ENCODE results near the gene LHX8. TPM values are rescaled to one million over a fixed set of nuclear protein-coding genes. Genes with fewer than 3 reads are reported as not detected.
A peak's percentile ranks its signal among the peaks of the same experiment; 100 is the strongest.
"Not testable (repeated sequence)": the region's sequence is repeated elsewhere in the genome, so short reads cannot be mapped to it uniquely, and the experiment has no call there.

LHX8 gene
- total RNA-seq: under 1 TPM in 3 of 8 experiments, not detected in 5; 0.14 to 0.52 (median 0.17) TPM

DNA sequence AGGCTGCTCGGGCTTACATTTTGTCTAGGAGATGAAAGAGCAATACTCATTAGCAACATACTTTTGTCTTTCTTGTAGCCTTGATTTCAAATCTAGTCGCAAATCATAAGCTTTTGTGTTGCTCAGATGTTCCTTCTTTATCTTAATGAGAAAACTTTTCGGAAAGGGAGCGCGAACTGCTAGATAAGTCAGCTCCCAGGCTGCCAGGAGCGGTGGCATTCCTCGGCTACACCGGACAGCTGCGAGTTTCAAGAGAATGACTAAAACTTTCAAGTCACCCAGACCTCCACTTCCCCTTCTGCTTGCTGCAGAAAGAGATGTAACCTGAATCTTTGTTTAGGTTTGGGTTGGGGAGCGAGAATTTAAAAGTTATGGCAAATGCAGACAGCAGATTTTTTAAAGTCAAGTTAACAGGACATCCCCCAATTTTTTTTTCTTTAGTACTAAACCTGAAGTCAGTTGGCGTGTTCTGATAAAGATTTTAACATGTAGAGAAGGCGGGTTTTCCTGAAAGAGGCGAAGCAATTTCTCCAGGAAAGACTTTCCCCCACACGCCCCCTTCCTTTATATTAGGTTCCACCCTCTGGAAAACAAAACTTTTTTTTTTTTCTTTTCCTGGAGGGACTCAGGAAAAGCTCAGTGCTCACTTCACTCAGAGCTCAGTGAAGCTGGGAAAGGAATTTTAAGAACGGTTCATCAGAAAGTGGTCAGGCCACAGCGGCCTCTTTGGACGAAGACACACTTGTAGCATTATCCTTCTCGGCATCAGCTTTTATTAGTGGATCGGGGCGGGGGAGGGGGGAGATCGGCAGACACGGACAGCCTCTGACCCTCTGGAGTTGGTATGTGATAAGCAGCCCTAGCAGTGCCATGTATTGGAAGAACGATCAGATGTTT is at the start of gene LHX8:
TSS of gene LHX8 (plus strand) at position 639 of the 897 bp plus-strand sequence. CDS start 2,227 bp downstream, outside the sequence.
- 2 to 60% (median 8%) methylated on average over 6 to 22 of the region's 23 CpGs for WGBS, 10 experiments
- ATAC-seq (replicated peaks in 6 of 8): no peak
- Histone ChIP-seq H3K4me3 (no peak within 1 kb of the TSS), H3K4me1 (replicated peaks in 1 of 2) (peaks cover 7 to 24% of the 10 kb centered on the region in 2 donors), H3K27ac (no peak within 1 kb of the TSS)
- in situ Hi-C loops (cut with MboI; ENCODE audit: low pct_unique_long_range_greater_than_20kb in 2 of 9, low sequenced_read_pairs in 9 of 9, unreplicated experiment in 9 of 9): no loop called here

DNA sequence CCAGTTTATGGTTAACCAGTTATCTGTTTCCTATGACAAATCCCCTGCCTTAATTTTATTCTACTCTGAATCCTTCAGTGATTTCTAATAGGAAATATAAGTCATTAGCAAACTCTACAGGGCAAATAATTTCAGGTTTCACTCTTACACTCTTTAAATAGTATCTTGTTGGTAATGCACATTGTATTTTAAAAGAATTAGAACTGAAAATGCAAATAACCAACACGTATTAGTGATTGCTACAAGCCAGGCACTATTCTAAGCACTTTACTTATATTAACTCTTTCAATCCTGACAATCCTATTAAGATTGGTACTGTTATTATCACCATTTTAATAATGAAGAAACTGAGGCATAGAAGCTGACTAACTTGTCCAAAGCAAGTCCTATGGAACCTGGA is 48.3 kb upstream of the LHX8 start:
- Histone ChIP-seq H3K27ac (no peak overlapping the region), H3K4me1 (replicated peaks in 1 of 2) (peaks cover 0 to 14% of the 10 kb centered on the region in 2 donors), H3K4me3 (no peak overlapping the region)
- in situ Hi-C loops (cut with MboI; ENCODE audit: low pct_unique_long_range_greater_than_20kb in 2 of 9, low sequenced_read_pairs in 9 of 9, unreplicated experiment in 9 of 9): no loop called here
- WGBS, 10 experiments: 0 to 100% (median 73%) methylated on average over 1 of the region's 1 CpG; no CpG with 5 or more reads in 2 of the 10 experiments
- no peak for ATAC-seq (replicated peaks in 6 of 8)

DNA sequence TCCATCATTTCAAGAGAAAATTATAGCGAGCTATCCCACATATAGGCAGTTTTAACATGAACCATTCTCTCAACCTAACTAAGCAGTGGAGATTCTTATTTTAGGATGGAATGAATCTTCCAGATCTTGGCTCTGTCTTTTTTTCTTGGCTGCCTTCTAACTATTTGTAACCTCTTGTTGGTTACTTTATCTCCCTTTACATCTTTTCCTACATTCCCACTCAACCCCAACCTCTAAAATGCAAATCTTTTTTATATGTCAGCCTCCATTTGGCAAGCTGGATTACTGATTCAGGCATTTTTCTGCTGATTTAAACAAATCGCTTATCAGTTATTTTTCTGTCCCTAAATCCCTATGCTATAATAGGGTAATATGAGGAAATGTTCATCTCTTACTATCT is 46.9 kb upstream of the LHX8 start:
- Histone ChIP-seq H3K4me1 (replicated peaks in 1 of 2) (peaks cover 0 to 14% of the 10 kb centered on the region in 2 donors), H3K4me3 (no peak overlapping the region), H3K27ac (no peak overlapping the region)
- in situ Hi-C loops (cut with MboI; ENCODE audit: low pct_unique_long_range_greater_than_20kb in 2 of 9, low sequenced_read_pairs in 9 of 9, unreplicated experiment in 9 of 9): no loop called here
- ATAC-seq (replicated peaks in 6 of 8): no peak
- 0 to 100% (median 77%) methylated on average over 1 to 2 of the region's 2 CpGs for WGBS, 10 experiments

DNA sequence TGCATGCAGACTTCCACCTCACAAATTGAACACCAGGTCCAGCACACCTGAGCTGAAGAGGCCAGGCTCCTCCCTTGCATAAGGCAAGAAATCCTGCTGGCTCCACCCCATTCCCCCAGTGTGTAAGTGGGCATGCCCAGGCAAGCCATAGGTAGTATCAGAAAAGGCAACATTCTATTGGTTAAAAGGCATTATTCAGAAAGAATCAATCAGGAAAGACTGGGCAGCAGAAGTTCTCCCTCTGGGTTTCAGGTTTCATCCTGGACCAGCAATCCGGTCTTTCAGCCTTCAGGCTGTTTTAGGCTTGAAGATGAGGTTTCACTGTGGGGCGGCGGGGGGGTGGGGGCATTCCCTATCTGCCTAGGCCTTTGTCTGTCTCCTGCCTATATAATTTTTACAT is 42.0 kb upstream of the LHX8 start:
- no peak overlapping the region for H3K4me3 ChIP-seq
- H3K4me1 ChIP-seq (replicated peaks in 1 of 2): no peaks in the 10 kb centered on the region
- no peak overlapping the region for H3K27ac ChIP-seq
- in situ Hi-C loops (cut with MboI; ENCODE audit: low pct_unique_long_range_greater_than_20kb in 2 of 9, low sequenced_read_pairs in 9 of 9, unreplicated experiment in 9 of 9): no loop called here
- peak in 2 of 8 experiments; percentile 54 to 77 for ATAC-seq (replicated peaks in 6 of 8)
- WGBS, 10 experiments: 0 to 90% (median 80%) methylated on average over 1 to 3 of the region's 3 CpGs; no CpG with 5 or more reads in 3 of the 10 experiments

DNA sequence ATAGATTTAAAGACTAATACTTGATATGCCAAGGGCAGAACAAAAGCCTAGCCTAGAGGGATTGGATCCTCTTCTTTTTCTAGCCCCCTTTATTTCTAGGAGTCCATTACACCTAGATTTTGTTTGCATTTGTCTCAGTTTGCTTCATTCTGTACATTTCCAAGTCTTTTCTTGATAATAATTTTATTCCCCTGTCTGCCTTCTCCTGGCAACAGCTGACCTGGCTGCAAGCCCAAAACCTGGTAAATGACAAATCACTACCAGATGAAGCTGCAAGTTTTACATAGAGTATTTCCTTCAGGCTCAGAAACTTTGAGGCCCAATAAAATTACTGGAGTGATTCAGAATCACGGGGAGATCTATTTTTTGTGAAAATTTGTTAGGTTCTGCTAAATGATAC is 36.5 kb upstream of the LHX8 start:
- no peak overlapping the region for H3K4me3 ChIP-seq
- peak in 4 of 8 experiments; percentile 27 to 90 (median 80) for ATAC-seq (replicated peaks in 6 of 8)
- WGBS, 10 experiments: 0 to 100% (median 68%) methylated on average over 1 of the region's 1 CpG
- in situ Hi-C loops (cut with MboI; ENCODE audit: low pct_unique_long_range_greater_than_20kb in 2 of 9, low sequenced_read_pairs in 9 of 9, unreplicated experiment in 9 of 9): no loop called here
- no peaks in the 10 kb centered on the region for H3K4me1 ChIP-seq (replicated peaks in 1 of 2)
- H3K27ac ChIP-seq: no peak overlapping the region

DNA sequence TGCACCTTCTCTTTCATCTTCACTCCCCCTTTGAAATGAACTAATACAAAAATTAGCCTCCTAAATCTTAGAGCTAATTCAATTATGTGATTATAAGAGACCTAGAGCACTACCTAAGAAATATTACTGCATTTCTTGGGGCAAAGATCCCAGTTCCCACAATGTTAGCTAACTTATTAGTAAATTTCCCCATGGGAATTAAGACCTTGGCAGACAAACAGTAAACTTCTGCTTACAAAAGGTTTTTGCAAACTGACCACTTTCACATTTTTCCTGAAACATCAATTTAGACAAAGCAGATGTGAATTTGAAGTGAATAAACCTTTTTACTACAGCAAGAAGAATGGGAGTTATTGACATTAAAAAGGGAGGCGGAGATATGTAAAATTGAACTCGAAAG is 34.6 kb upstream of the LHX8 start:
- Histone ChIP-seq H3K4me1 (replicated peaks in 1 of 2) (no peaks in the 10 kb centered on the region), H3K4me3 (no peak overlapping the region), H3K27ac (no peak overlapping the region)
- ATAC-seq (replicated peaks in 6 of 8): no peak
- in situ Hi-C loops (cut with MboI; ENCODE audit: low pct_unique_long_range_greater_than_20kb in 2 of 9, low sequenced_read_pairs in 9 of 9, unreplicated experiment in 9 of 9): no loop called here
- 10 to 100% (median 56%) methylated on average over 1 to 2 of the region's 2 CpGs for WGBS, 10 experiments

DNA sequence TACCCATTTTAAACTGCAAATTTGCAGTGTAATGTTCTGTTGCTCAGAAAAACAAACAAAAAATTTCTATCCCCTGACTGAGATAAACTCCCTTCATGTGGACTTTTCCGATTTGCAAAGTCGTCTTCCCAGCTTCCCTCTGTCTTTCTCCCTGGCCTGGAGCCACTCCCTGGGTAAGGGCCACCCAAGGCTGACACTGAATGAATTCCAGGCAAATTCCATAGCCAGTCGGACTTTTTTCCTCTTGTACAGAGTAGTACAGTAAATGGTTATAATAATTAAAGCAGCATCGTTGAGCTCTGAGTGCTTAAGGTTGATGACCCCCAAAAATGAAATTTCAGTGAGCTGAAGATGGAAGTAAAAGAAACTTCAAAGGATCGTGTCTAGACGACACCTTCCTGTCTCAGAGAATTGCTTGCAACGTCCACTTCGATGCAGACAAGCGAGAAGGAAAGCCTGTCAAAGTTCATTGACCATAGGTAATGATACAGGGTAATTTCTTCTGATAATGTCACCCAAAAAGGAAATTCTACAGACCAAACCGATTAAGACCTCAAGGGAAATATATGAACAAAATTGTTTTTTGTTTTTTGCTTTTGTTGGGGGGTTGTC is 33.6 kb upstream of the LHX8 start:
- H3K4me1 ChIP-seq (replicated peaks in 1 of 2): no peaks in the 10 kb centered on the region
- peak in 2 of 8 experiments; percentile 38 to 40 for ATAC-seq (replicated peaks in 6 of 8)
- WGBS, 10 experiments: 0 to 92% (median 67%) methylated on average over 2 to 10 of the region's 10 CpGs
- in situ Hi-C loops (cut with MboI; ENCODE audit: low pct_unique_long_range_greater_than_20kb in 2 of 9, low sequenced_read_pairs in 9 of 9, unreplicated experiment in 9 of 9): no loop called here
- no peak overlapping the region for H3K4me3 ChIP-seq
- H3K27ac ChIP-seq: no peak overlapping the region

DNA sequence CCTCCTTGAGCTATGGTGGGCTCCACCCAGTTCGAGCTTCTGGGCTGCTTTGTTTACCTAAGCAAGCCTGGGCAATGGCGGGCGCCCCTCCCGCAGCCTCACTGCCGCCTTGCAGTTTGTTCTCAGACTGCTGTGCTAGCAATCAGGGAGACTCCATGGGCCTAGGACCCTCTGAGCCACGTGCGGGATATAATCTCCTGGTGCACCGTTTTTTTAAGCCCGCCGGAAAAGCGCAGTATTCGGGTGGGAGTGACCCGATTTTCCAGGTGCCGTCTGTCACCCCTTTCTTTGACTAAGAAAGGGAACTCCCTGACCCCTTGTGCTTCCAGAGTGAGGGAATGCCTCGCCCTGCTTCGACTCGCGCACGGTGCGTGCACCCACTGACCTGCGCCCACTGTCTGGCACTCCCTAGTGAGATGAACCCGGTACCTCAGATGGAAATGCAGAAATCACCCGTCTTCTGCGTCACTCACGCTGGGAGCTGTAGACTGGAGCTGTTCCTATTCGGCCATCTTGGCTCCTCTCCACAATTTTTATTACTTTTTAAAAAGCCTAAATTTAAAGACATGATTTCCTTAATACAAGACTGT is 21.7 kb upstream of the LHX8 start:
- in situ Hi-C loops (cut with MboI; ENCODE audit: low pct_unique_long_range_greater_than_20kb in 2 of 9, low sequenced_read_pairs in 9 of 9, unreplicated experiment in 9 of 9): not testable (repeated sequence)

DNA sequence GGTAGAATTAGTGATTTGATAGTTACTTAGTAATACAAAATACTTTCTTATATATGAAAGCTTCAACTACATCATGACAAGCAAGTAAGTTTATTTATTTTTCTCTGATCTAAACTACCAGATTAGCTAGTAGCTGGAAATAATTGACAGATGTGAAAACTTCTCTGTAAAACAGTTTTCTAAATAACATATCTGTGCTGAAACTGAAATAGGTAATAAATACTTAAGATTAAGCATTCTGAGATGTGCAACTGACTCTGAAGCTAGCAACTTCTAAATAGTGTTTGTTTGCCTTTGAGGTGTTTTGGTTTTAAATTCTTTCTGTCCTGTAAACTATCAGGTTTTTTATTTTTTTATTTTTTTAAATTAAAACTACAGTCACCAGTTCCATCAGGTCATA is 18.5 kb upstream of the LHX8 start:
- Histone ChIP-seq H3K4me3 (no peak overlapping the region), H3K27ac (no peak overlapping the region), H3K4me1 (replicated peaks in 1 of 2) (no peaks in the 10 kb centered on the region)
- in situ Hi-C loops (cut with MboI; ENCODE audit: low pct_unique_long_range_greater_than_20kb in 2 of 9, low sequenced_read_pairs in 9 of 9, unreplicated experiment in 9 of 9): no loop called here
- no peak for ATAC-seq (replicated peaks in 6 of 8)

More for the DNA sequence above, 21.7 kb upstream of the LHX8 start:
- WGBS, 10 experiments: 0 to 100% (median 75%) methylated on average over 1 to 7 of the region's 26 CpGs; no CpG with 5 or more reads in 5 of the 10 experiments
- H3K4me3 ChIP-seq; H3K27ac ChIP-seq; H3K4me1 ChIP-seq (replicated peaks in 1 of 2); ATAC-seq (replicated peaks in 6 of 8): not testable (repeated sequence)

DNA sequence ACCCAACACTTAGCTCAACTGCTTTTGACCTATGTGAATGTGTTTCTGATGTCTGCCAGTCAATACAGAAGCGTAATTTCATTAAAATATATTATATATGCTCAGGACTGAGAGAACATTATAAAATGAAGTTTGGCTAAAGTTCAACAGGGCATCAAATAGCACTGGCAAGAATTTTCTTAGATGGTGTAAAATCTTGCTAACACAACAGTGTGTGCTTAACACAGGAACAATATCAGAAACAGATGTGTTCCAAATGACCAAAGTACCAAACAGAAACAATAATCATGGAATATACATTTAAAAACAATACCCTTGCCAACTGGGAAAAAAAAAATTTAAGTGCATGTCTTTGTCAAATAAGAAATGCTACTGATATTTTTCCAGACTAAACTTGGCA is 10.4 kb upstream of the LHX8 start:
- 0 to 92% (median 83%) methylated on average over 1 of the region's 1 CpG; no CpG with 5 or more reads in 3 of the 10 experiments for WGBS, 10 experiments
- no peak overlapping the region for H3K4me3 ChIP-seq
- in situ Hi-C loops (cut with MboI; ENCODE audit: low pct_unique_long_range_greater_than_20kb in 2 of 9, low sequenced_read_pairs in 9 of 9, unreplicated experiment in 9 of 9): no loop called here
- H3K27ac ChIP-seq: no peak overlapping the region
- H3K4me1 ChIP-seq (replicated peaks in 1 of 2): no peaks in the 10 kb centered on the region
- no peak for ATAC-seq (replicated peaks in 6 of 8)

DNA sequence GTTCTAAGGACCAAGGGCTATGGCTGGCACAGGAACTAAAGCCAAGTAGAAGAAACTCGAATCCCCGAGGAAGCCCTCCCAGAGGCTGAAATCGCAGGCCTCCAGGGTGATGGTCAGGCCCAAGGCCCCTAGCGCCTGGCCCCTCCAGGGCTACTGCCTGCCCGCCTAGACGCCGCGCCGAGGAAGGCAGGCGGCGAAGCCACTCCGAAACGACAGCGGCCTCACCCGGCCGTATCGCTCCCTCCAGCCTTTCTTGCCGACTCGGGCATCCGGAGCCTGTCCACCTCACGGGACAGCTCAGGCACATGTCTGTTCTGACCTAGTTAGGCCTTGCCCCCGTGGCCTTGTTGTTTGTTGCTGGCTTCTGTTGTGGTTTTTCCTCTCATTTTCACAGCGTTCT is 9.7 kb upstream of the LHX8 start:
- WGBS, 10 experiments: 17 to 100% (median 86%) methylated on average over 1 to 21 of the region's 23 CpGs; no CpG with 5 or more reads in 2 of the 10 experiments
- no peak for ATAC-seq (replicated peaks in 6 of 8)
- Histone ChIP-seq H3K27ac (no peak overlapping the region), H3K4me3 (no peak overlapping the region), H3K4me1 (replicated peaks in 1 of 2) (no peaks in the 10 kb centered on the region)
- in situ Hi-C loops (cut with MboI; ENCODE audit: low pct_unique_long_range_greater_than_20kb in 2 of 9, low sequenced_read_pairs in 9 of 9, unreplicated experiment in 9 of 9): no loop called here

DNA sequence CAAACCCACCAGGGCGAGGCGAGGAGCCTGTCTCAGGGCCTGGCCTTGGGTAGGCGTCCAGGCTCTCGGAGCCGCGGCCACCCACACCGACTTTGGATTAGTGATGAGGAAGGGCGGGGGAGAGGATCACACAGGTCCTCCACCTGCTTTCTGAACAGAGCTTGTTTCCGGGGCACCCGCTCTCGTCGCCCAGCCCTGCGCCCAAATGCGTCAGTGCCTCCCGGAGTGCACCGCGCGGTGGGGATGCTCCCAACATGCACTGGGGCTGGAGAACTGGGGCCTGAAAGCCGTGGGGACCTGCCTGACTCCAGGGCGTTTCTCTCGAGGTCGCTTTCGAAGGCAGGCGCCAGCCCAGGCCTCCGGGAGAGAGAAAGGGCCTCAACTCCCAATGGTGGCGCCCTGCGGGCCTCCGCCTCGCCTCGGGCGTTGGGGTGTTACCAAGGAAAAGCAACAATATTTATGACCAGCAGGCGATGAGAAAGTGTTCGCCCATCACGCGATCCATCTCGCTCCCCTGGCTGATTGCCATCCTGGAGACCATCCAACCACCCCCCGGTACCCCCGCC is 8.9 kb upstream of the LHX8 start:
- no peak overlapping the region for H3K4me3 ChIP-seq
- peaks cover 4% of the 10 kb centered on the region in 2 donors for H3K4me1 ChIP-seq (replicated peaks in 1 of 2)
- ATAC-seq (replicated peaks in 6 of 8): no peak
- WGBS, 10 experiments: 56 to 99% (median 89%) methylated on average over 2 to 15 of the region's 38 CpGs; no CpG with 5 or more reads in 4 of the 10 experiments
- no peak overlapping the region for H3K27ac ChIP-seq
- in situ Hi-C loops (cut with MboI; ENCODE audit: low pct_unique_long_range_greater_than_20kb in 2 of 9, low sequenced_read_pairs in 9 of 9, unreplicated experiment in 9 of 9): no loop called here

DNA sequence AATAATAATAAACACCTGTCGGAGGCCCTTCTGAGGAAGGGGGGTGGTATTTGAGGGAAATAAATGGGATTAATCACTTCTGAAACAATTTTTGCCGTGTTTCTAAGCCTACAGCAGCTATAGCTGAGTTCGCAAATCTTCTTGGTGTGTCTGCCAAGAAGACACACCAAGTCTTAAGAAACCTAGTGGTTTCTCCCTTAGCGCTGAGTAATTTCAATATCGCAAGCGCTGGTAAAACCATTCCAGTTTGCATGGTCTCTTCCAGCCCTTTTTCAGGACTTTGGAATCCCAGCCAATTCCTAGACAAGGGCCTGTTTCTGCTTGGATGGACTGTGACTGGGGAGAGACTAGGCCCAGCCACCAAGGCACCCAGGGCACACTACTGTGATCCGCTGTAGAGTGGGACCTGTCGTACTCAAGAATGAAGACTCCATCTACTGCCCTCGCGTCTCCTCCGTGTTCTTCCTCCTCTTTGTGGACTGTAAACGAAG is 7.5 kb upstream of the LHX8 start:
- ATAC-seq (replicated peaks in 6 of 8): no peak
- H3K4me1 ChIP-seq (replicated peaks in 1 of 2): peaks cover 7 to 14% of the 10 kb centered on the region in 2 donors
- H3K4me3 ChIP-seq: no peak overlapping the region
- in situ Hi-C loops (cut with MboI; ENCODE audit: low pct_unique_long_range_greater_than_20kb in 2 of 9, low sequenced_read_pairs in 9 of 9, unreplicated experiment in 9 of 9): no loop called here
- 0 to 100% (median 85%) methylated on average over 1 to 12 of the region's 12 CpGs for WGBS, 10 experiments
- H3K27ac ChIP-seq: no peak overlapping the region
